HepG2 (cell line): ENCODE results near the gene TAOK3. TPM values are rescaled to one million over a fixed set of nuclear protein-coding genes. Genes with fewer than 3 reads are reported as not detected.

ENCODE experiments used
- ATAC-seq: fragments of 200-7000 bp; cut with Tn5 transposase; 3 replicates; pipeline ENCODE4 v1.9.1; 2020; ENCODE audit warnings: mild to moderate bottlenecking, moderate library complexity
- BruUV-seq: library from RNA; stranded (reverse); fragments of 400-500 nt; replicated peaks from 2 replicates; lab custom pipeline; 2021; lab: Mats Ljungman, UMichigan
- CTCF ChIA-PET: fragments of 300-600 bp; formaldehyde crosslinking; extraction: SDS; loops from one replicate; lab custom pipeline; 2021; ENCODE audit warnings: low total read pairs, inconsistent platforms, low intra/inter-chr PET ratio; lab: Yijun Ruan, JAX
- POLR2A ChIA-PET: fragments of 350-600 bp; sonication (Branson Sonifier 250); formaldehyde crosslinking; loops from one replicate; lab custom pipeline; 2020; ENCODE audit warnings: antibody characterized with exemption, inconsistent platforms; lab: Yijun Ruan, JAX
- DNase-seq: peaks from one replicate; pipeline ENCODE4 v3.0.0-alpha.2; 2015; ENCODE audit warnings: low spot score
- FAIRE-seq: peaks from 3 replicates; lab custom pipeline; 2011; peaks lifted over from hg19 to GRCh38; lab: Jason Lieb, UNC
- H2AFZ ChIP-seq: one replicate; pipeline ENCODE4 v1.6.1; 2011; ENCODE audit warnings: low read length, inconsistent platforms
- H3K27ac ChIP-seq: fragments of 300-600 bp; 3 replicates; pipeline ENCODE4 v1.8.0; 2011; ENCODE audit warnings: mixed run types, mild to moderate bottlenecking, mixed read lengths, low read length, inconsistent platforms; ENCODE audit not compliant: insufficient read depth; ENCODE audit errors: extremely low read length
- H3K27me3 ChIP-seq, 2 experiments: fragments of 200-600 bp in 1 of 2; 2 replicates in 1 of 2; 3 replicates in 1 of 2; pipeline versions ENCODE4 v1.6.0 to v1.8.0; 2011; ENCODE audit warnings: low read length in 2 of 2, mild to moderate bottlenecking in 2 of 2, moderate library complexity in 2 of 2, inconsistent platforms in 1 of 2; ENCODE audit not compliant: insufficient read depth in 2 of 2, control insufficient read depth in 1 of 2
- H3K36me3 ChIP-seq, 2 experiments: fragments of 200-600 bp in 1 of 2; replicated peaks in 1 of 2; 2 replicates in 1 of 2; 3 replicates in 1 of 2; pipeline versions ENCODE4 v1.5.1 to v1.8.0; 2011; ENCODE audit warnings: low read length in 2 of 2, inconsistent platforms in 1 of 2; ENCODE audit not compliant: insufficient read depth in 2 of 2, control insufficient read depth in 1 of 2
- H3K4me1 ChIP-seq: 2 replicates; pipeline ENCODE4 v1.5.1; 2012; ENCODE audit warnings: low read length, inconsistent platforms; ENCODE audit not compliant: insufficient read depth
- H3K4me2 ChIP-seq: 2 replicates; pipeline ENCODE4 v1.6.0; 2011; ENCODE audit warnings: low read depth, low read length, inconsistent platforms
- H3K4me3 ChIP-seq, 3 experiments: fragments of 200-600 bp in 1 of 3; sonication (generic), shearing (Covaris generic) in 1 of 3; replicated peaks in 1 of 3; 2 replicates each; pipeline ENCODE4 v1.5.1; 2011 to 2016; ENCODE audit warnings: low read length in 3 of 3, inconsistent platforms in 2 of 3, low read depth in 2 of 3, mild to moderate bottlenecking in 2 of 3, control low read depth in 1 of 3, mixed read lengths in 1 of 3; ENCODE audit not compliant: insufficient read depth in 1 of 3
- H3K79me2 ChIP-seq: one replicate; pipeline ENCODE4 v1.6.1; 2011; ENCODE audit warnings: low read length, inconsistent platforms; ENCODE audit not compliant: insufficient read depth
- H3K9ac ChIP-seq: 2 replicates; pipeline ENCODE4 v1.6.0; 2011; ENCODE audit warnings: mild to moderate bottlenecking, low read depth, low read length, inconsistent platforms; ENCODE audit not compliant: insufficient read depth
- H3K9me3 ChIP-seq: 2 replicates; pipeline ENCODE4 v1.5.1; 2012; ENCODE audit warnings: mild to moderate bottlenecking, low read length
- H4K20me1 ChIP-seq: 2 replicates; pipeline ENCODE4 v1.6.0; 2011; ENCODE audit warnings: inconsistent platforms, mild to moderate bottlenecking, low read length, moderate library complexity; ENCODE audit not compliant: insufficient read depth
- EEA1 ChIP-seq: sonication (generic); formaldehyde crosslinking; IDR thresholded peaks from 2 replicates; pipeline ENCODE4 v1.5.1; 2020; ENCODE audit warnings: mild to moderate bottlenecking, missing genetic modification reagents, borderline replicate concordance
- KLF15 ChIP-seq: sonication (generic); formaldehyde crosslinking; IDR thresholded peaks from 2 replicates; pipeline ENCODE4 v1.8.1; 2023; ENCODE audit warnings: borderline replicate concordance, mild to moderate bottlenecking, inconsistent platforms, missing genetic modification reagents, mixed read lengths
- MXD4 ChIP-seq: IDR thresholded peaks from 2 replicates; pipeline ENCODE4 v1.6.1; 2016; ENCODE audit warnings: mild to moderate bottlenecking, missing biosample characterization, missing genetic modification reagents
- RARA ChIP-seq: IDR thresholded peaks from 2 replicates; pipeline ENCODE4 v1.6.1; 2016; ENCODE audit warnings: missing genetic modification reagents, missing compliant biosample characterization
- RBFOX2 ChIP-seq: fragments of 200-400 bp; formaldehyde crosslinking; IDR thresholded peaks from 2 replicates; pipeline ENCODE4 v1.6.1; 2017; ENCODE audit warnings: low read depth, mild to moderate bottlenecking, low read length
- SMARCE1 ChIP-seq: fragments of 450-650 bp; IDR thresholded peaks from 2 replicates; pipeline ENCODE4 v1.6.1; 2017; ENCODE audit warnings: borderline replicate concordance
- SRSF9 ChIP-seq: fragments of 200-400 bp; formaldehyde crosslinking; IDR thresholded peaks from 2 replicates; pipeline ENCODE4 v1.6.1; 2018; ENCODE audit warnings: borderline replicate concordance, mild to moderate bottlenecking, low read depth, low read length; ENCODE audit not compliant: insufficient read depth, poor library complexity, severe bottlenecking
- ZNF44 ChIP-seq: sonication (generic); formaldehyde crosslinking; IDR thresholded peaks from 2 replicates; pipeline ENCODE4 v1.5.1; 2020; ENCODE audit warnings: mild to moderate bottlenecking, missing genetic modification reagents
- ZNF777 ChIP-seq: sonication (generic); formaldehyde crosslinking; IDR thresholded peaks from 2 replicates; pipeline ENCODE4 v1.4.0; 2020; ENCODE audit warnings: missing genetic modification reagents
- WGBS: methylation state at CpG from one replicate; pipeline ENCODE4 v1.1.6; 2017; ENCODE audit warnings: low lambda C conversion rate; 5-methylcytosine and 5-hydroxymethylcytosine counted together
- in situ Hi-C: cut with HindIII; loops from 2 replicates; pipeline ENCODE4 v1.10.0; 2017; ENCODE audit warnings: low pct_unique_long_range_greater_than_20kb; ENCODE audit not compliant: extremely low pct_ligation_motif_present
- intact Hi-C: fragments of 100-400 bp; cut with micrococcal nuclease; formaldehyde crosslinking; loops from one replicate; pipeline ENCODE4 v1.10.0; 2022; ENCODE audit not compliant: unreplicated experiment
- polyA plus RNA-seq, 8 experiments: library from polyadenylated mRNA; depleted of rRNA in 3 of 8; stranded (reverse) in 7 of 8; unstranded in 1 of 8; fragments of >200 nt; fragmentation: Illumina TruSeq in 4 of 8; extraction: Trizol in 4 of 8; gene quantifications; 2 replicates each; pipeline versions ENCODE4 v1.2.1 to v1.2.3, GENCODE V29; 2011 to 2016; ENCODE audit warnings: low read depth in 4 of 8, missing spikeins in 1 of 8, mixed read lengths in 1 of 8; ENCODE audit not compliant: insufficient read depth in 1 of 8
- total RNA-seq, 5 experiments: library from RNA; depleted of rRNA; stranded (reverse); fragments of >200 nt; fragmentation: Illumina TruSeq; extraction: Trizol; gene quantifications; 2 replicates each; pipeline ENCODE4 v1.2.3, GENCODE V29; 2016; ENCODE audit warnings: low read depth in 1 of 5
- TF ChIP-seq, protein P1 (sequence below), 2 experiments: sonication (generic) in 1 of 2; formaldehyde crosslinking in 1 of 2; IDR thresholded peaks; 2 replicates each; pipeline versions ENCODE4 v1.4.0 to v1.6.1; 2016 to 2020; ENCODE audit warnings: borderline replicate concordance in 1 of 2, low read depth in 1 of 2, mild to moderate bottlenecking in 1 of 2, missing genetic modification reagents in 1 of 2
- TF ChIP-seq, protein P2 (sequence below): IDR thresholded peaks from 2 replicates; pipeline ENCODE4 v1.6.1; 2016; ENCODE audit warnings: missing biosample characterization, missing genetic modification reagents, low read depth

The TAOK3 gene
- total and polyA plus RNA-seq, 2 of the 13 experiments (the other 11 are each of a cell fraction or from before 2014, with no cell fraction given): 10.4 to 12.3 TPM

DNA sequence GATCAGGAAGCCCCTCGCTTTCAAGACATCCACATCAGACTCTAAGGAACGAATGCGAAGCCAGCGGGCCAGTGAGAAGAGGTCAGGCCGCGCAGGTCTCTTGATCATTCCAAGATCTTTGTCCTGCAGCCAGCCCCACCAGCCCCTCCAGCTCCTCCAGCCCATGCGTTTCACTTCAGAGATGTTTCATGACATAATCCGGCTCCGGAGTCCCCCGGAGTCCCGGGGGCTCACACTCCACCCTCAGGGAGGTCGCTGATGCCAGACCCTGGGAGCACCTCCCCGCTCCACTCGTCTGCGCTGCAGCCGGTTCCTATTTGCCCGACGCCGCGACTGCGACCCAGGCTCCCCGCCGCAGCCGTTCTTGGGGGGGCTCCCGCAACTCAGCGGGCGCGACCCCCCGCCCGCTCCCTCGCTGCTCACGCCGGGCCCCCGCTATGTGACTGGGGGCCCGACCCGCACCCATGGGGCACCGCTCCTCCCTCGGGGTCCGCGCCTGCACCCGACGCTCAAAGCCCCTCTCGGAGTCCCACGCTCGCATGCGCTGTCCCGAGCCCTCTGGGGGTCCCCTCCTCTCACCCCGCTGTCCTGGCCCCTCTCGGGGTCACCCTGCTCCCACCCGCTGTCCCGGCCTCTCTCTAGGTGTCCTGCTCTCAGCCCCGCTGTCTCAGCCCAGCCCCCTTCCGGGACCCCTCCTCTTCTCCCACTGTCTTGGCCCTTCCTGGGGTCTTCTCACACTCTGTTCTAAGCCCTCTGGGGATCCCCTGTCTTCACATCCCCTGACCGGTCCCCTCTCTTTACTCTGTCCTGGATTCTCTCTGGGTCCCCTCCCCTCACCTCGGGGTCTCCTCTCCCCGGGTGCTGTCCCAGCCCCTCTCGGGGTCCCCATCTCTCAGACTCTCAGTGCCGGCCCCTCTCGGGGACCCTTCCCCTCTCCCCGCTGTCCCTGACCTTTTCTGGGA is 1.1 kb downstream of the TAOK3 start (continued):
- TF ChIP-seq KLF15 (CRISPR knock-in tag) (no peak), RBFOX2 (0 out of 2 replicates have a peak, but pooled peaks have one; percentile 47), ZNF44 (CRISPR knock-in tag) (no peak), SMARCE1 (no peak)

DNA sequence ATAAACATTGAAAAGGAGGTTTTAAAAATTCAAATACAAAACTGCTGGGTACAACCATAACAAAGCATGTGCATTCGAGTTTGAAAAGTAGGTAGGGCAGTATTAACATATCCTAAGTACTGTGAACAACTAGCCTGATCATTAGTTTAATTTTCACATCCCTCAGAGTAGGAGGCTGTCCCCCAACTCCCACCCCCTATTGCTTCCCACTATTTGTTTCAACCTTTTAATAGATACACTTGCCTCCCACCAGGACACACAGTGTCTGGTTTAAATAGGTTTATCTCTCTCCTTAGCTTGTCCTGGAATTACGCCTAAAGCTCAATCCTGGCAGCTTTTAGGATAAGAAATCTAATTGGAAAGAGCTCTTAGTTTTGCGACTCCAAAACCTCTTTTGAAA is 2.1 kb downstream of the TAOK3 start:
- TF ChIP-seq RARA (CRISPR knock-in tag): no peak
- TF ChIP-seq, protein P1, sequence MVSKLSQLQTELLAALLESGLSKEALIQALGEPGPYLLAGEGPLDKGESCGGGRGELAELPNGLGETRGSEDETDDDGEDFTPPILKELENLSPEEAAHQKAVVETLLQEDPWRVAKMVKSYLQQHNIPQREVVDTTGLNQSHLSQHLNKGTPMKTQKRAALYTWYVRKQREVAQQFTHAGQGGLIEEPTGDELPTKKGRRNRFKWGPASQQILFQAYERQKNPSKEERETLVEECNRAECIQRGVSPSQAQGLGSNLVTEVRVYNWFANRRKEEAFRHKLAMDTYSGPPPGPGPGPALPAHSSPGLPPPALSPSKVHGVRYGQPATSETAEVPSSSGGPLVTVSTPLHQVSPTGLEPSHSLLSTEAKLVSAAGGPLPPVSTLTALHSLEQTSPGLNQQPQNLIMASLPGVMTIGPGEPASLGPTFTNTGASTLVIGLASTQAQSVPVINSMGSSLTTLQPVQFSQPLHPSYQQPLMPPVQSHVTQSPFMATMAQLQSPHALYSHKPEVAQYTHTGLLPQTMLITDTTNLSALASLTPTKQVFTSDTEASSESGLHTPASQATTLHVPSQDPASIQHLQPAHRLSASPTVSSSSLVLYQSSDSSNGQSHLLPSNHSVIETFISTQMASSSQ (IDR thresholded peaks at IDR 0.05; ENCODE audit: low read depth): no peak
- TF ChIP-seq, protein P1 (CRISPR knock-in tag; IDR thresholded peaks at IDR 0.05; ENCODE audit: borderline replicate concordance): no peak
- TF ChIP-seq MXD4: no peak
- no peak for TF ChIP-seq EEA1 (CRISPR knock-in tag)
- TF ChIP-seq SRSF9: no peak
- TF ChIP-seq, protein P2, sequence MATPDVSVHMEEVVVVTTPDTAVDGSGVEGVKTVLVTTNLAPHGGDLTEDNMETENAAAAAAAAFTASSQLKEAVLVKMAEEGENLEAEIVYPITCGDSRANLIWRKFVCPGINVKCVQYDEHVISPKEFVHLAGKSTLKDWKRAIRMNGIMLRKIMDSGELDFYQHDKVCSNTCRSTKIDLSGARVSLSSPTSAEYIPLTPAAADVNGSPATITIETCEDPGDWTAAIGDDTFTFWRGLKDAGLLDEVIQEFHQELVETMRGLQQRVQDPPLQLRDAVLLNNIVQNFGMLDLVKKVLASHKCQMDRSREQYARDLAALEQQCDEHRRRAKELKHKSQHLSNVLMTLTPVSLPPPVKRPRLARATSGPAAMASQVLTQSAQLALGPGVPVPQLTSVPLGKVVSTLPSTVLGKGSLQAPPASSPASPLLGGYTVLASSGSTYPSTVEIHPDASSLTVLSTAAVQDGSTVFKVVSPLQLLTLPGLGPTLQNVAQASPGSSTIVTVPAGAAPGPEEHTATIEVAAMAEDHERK (CRISPR knock-in tag): no peak
- TF ChIP-seq ZNF777 (CRISPR knock-in tag): no peak
- BruUV-seq: no TSS peak

More for the DNA sequence above, 2.1 kb downstream of the TAOK3 start:
- no peak for FAIRE-seq
- 15% methylated on average over 3 of the region's 3 CpGs for WGBS
- Histone ChIP-seq H3K9me3 (no peaks in the 10 kb centered on the region), H3K4me1 (peaks cover 33% of the 10 kb centered on the region), H3K79me2 (peaks cover 33% of the 10 kb centered on the region), H3K36me3 (no peaks in the 10 kb centered on the region), H3K4me3 (peak overlapping the region; percentile 91 to 95 (median 94); a peak in 5 of 6 replicates), H3K27me3 (no peaks in the 10 kb centered on the region; a peak in 1 of 5 replicates), H3K9ac (peak overlapping the region; percentile 78), H3K27ac (peak overlapping the region; percentile 75), H2AFZ (no peak overlapping the region), H3K4me2 (peak overlapping the region; percentile 68), H4K20me1 (no peaks in the 10 kb centered on the region)
- intact Hi-C loops: loop anchor here (5.0 kb wide), 1 partner anchor 233 kb away; the partner anchor contains the start of gene PEBP1
- POLR2A ChIA-PET: no interaction called here
- CTCF ChIA-PET: no interaction called here
- in situ Hi-C loops: loop anchor here (5.0 kb wide), 2 partner anchors 188 to 248 kb away; no protein-coding TSS in a partner anchor
- no peak for ATAC-seq
- no peak for DNase-seq
